IMR-90 (cell line): ENCODE measurements around the gene STK17A. TPM values are rescaled to one million over a fixed set of nuclear protein-coding genes. Genes with fewer than 3 reads are reported as not detected.

Experiments
- ATAC-seq: fragments of 200-7000 bp; cut with Tn5 transposase; 2 replicates; pipeline ENCODE4 v1.9.1; 2020; ENCODE audit warnings: low read depth, mild to moderate bottlenecking, moderate library complexity
- BruUV-seq: library from RNA; stranded (reverse); fragments of 400-500 nt; replicated peaks from 2 replicates; lab custom pipeline; 2021; lab: Mats Ljungman, UMichigan
- CTCF ChIA-PET: fragments of 300-600 bp; formaldehyde crosslinking; extraction: SDS; loops from one replicate; lab custom pipeline; 2021; ENCODE audit warnings: antibody characterized with exemption; lab: Yijun Ruan, JAX
- POLR2A ChIA-PET: fragments of 300-600 bp; sonication (Branson Sonifier 250); formaldehyde crosslinking; loops from one replicate; lab custom pipeline; 2022; ENCODE audit warnings: antibody characterized with exemption; ENCODE audit not compliant: unreplicated experiment; lab: Charles Lee
- DNase-seq: peaks from one replicate; pipeline ENCODE4 v3.0.0; 2013
- H2AFZ ChIP-seq: replicated peaks from 2 replicates; pipeline ENCODE3; 2013; ENCODE audit warnings: low read length, mild to moderate bottlenecking; ENCODE audit not compliant: poor library complexity
- H2AK5ac ChIP-seq: 2 replicates; pipeline ENCODE4 v1.6.1; 2013; ENCODE audit warnings: low read depth, low read length, inconsistent platforms
- H2AK9ac ChIP-seq: replicated peaks from 2 replicates; pipeline ENCODE3; 2013; ENCODE audit warnings: mild to moderate bottlenecking, low read depth, low read length, moderate library complexity; ENCODE audit not compliant: poor library complexity
- H2BK120ac ChIP-seq: 2 replicates; pipeline ENCODE4 v1.6.1; 2013; ENCODE audit warnings: low read depth, low read length, inconsistent platforms
- H2BK15ac ChIP-seq: 3 replicates; pipeline ENCODE4 v1.6.1; 2013; ENCODE audit warnings: low read depth, low read length, inconsistent platforms
- H2BK20ac ChIP-seq: 2 replicates; pipeline ENCODE4 v1.6.1; 2013; ENCODE audit warnings: low read depth, mild to moderate bottlenecking, inconsistent platforms, low read length, moderate library complexity
- H2BK5ac ChIP-seq: 2 replicates; pipeline ENCODE4 v1.6.1; 2013; ENCODE audit warnings: mild to moderate bottlenecking, low read depth, low read length, inconsistent platforms; ENCODE audit not compliant: poor library complexity, severe bottlenecking
- H3K14ac ChIP-seq: replicated peaks from 2 replicates; pipeline ENCODE4 v1.6.1; 2013; ENCODE audit warnings: low read depth, low read length, inconsistent platforms
- H3K18ac ChIP-seq: 2 replicates; pipeline ENCODE4 v1.6.1; 2013; ENCODE audit warnings: low read depth, low read length, control low read depth
- H3K23ac ChIP-seq: 2 replicates; pipeline ENCODE4 v1.6.1; 2013; ENCODE audit warnings: low read depth, low read length, inconsistent platforms
- H3K27ac ChIP-seq: 2 replicates; pipeline ENCODE4 v1.5.1; 2013; ENCODE audit warnings: mild to moderate bottlenecking, control low read depth, low read length; ENCODE audit not compliant: insufficient read depth
- H3K27me3 ChIP-seq: 2 replicates; pipeline ENCODE4 v1.6.1; 2013; ENCODE audit warnings: low read length; ENCODE audit not compliant: control insufficient read depth, insufficient read depth
- H3K36me3 ChIP-seq: 2 replicates; pipeline ENCODE4 v1.6.1; 2013; ENCODE audit warnings: low read length, mixed read lengths; ENCODE audit not compliant: control insufficient read depth, insufficient read depth
- H3K4ac ChIP-seq: 2 replicates; pipeline ENCODE4 v1.6.1; 2013; ENCODE audit warnings: low read depth, low read length, inconsistent platforms
- H3K4me1 ChIP-seq: 2 replicates; pipeline ENCODE4 v1.6.1; 2013; ENCODE audit warnings: low read length, mixed read lengths; ENCODE audit not compliant: control insufficient read depth, insufficient read depth
- H3K4me2 ChIP-seq: 2 replicates; pipeline ENCODE4 v1.6.1; 2013; ENCODE audit warnings: low read depth, mild to moderate bottlenecking, control low read depth, low read length, moderate library complexity
- H3K4me3 ChIP-seq: 2 replicates; pipeline ENCODE4 v1.5.1; 2013; ENCODE audit warnings: low read depth, mild to moderate bottlenecking, control low read depth, low read length, moderate library complexity; ENCODE audit not compliant: insufficient read depth
- H3K56ac ChIP-seq: 2 replicates; pipeline ENCODE4 v1.6.1; 2013; ENCODE audit warnings: low read length, inconsistent platforms; ENCODE audit not compliant: insufficient read depth; ENCODE audit errors: extremely low read depth
- H3K79me1 ChIP-seq, 2 experiments: 2 replicates each; pipeline ENCODE4 v1.6.1; 2013; ENCODE audit warnings: low read length in 2 of 2, inconsistent platforms in 1 of 2, low read depth in 1 of 2
- H3K9ac ChIP-seq: 2 replicates; pipeline ENCODE4 v1.6.1; 2013; ENCODE audit warnings: low read depth, low read length, control low read depth
- H3K9me1 ChIP-seq: 2 replicates; pipeline ENCODE4 v1.6.1; 2013; ENCODE audit warnings: low read length, inconsistent platforms; ENCODE audit not compliant: insufficient read depth
- H3K9me3 ChIP-seq: 2 replicates; pipeline ENCODE4 v1.6.1; 2013; ENCODE audit warnings: low read length; ENCODE audit not compliant: control insufficient read depth, insufficient read depth
- H4K20me1 ChIP-seq: 2 replicates; pipeline ENCODE4 v1.6.1; 2013; ENCODE audit warnings: low read length, inconsistent platforms; ENCODE audit not compliant: insufficient read depth
- H4K5ac ChIP-seq: 2 replicates; pipeline ENCODE4 v1.6.1; 2013; ENCODE audit warnings: mild to moderate bottlenecking, low read depth, low read length, control low read depth
- H4K8ac ChIP-seq, 2 experiments: 2 replicates each; pipeline ENCODE4 v1.6.1; 2013; ENCODE audit warnings: low read depth in 2 of 2, low read length in 2 of 2, control low read depth in 1 of 2, inconsistent platforms in 1 of 2
- H4K91ac ChIP-seq: 2 replicates; pipeline ENCODE4 v1.6.1; 2013; ENCODE audit warnings: low read depth, low read length, inconsistent platforms; ENCODE audit not compliant: insufficient read depth
- BHLHE40 ChIP-seq: fragments of 150-350 bp; IDR thresholded peaks from 2 replicates; pipeline ENCODE4 v1.6.1; 2016; ENCODE audit warnings: mild to moderate bottlenecking, low read depth, low read length
- CEBPB ChIP-seq: IDR thresholded peaks from 2 replicates; pipeline ENCODE4 v1.6.1; 2012; ENCODE audit warnings: low read depth, low read length, improper control_type of control experiment
- CTCF ChIP-seq: conservative IDR thresholded peaks from 2 replicates; pipeline ENCODE4 v1.5.1; 2012; ENCODE audit warnings: mild to moderate bottlenecking, low read depth, low read length, improper control_type of control experiment
- ELK1 ChIP-seq: fragments of 150-350 bp; IDR thresholded peaks from 2 replicates; pipeline ENCODE4 v1.6.1; 2016; ENCODE audit warnings: low read depth, mild to moderate bottlenecking, low read length, moderate library complexity, borderline replicate concordance
- FOS ChIP-seq: fragments of 150-350 bp; IDR thresholded peaks from 2 replicates; pipeline ENCODE4 v1.6.1; 2016; ENCODE audit warnings: low read depth, low read length
- MAFK ChIP-seq: IDR thresholded peaks from 2 replicates; pipeline ENCODE4 v1.6.1; 2012; ENCODE audit warnings: low read depth, low read length, improper control_type of control experiment
- POLR2A ChIP-seq: IDR thresholded peaks from 2 replicates; pipeline ENCODE4 v1.6.1; 2012; ENCODE audit warnings: mild to moderate bottlenecking, low read depth, low read length
- RCOR1 ChIP-seq: IDR thresholded peaks from 2 replicates; pipeline ENCODE4 v1.6.1; 2012; ENCODE audit warnings: mild to moderate bottlenecking, low read length, improper control_type of control experiment; ENCODE audit not compliant: insufficient replicate concordance
- RFX5 ChIP-seq: IDR thresholded peaks from 2 replicates; pipeline ENCODE4 v1.8.0; 2012; ENCODE audit warnings: low read depth, mild to moderate bottlenecking, low read length, moderate library complexity
- SMC3 ChIP-seq: fragments of 150-350 bp; IDR thresholded peaks from 2 replicates; pipeline ENCODE4 v1.6.1; 2016; ENCODE audit warnings: low read depth, mild to moderate bottlenecking, antibody characterized with exemption, low read length, moderate library complexity
- USF2 ChIP-seq: fragments of 150-350 bp; IDR thresholded peaks from 2 replicates; pipeline ENCODE4 v1.6.1; 2017; ENCODE audit warnings: mild to moderate bottlenecking, antibody characterized with exemption, low read length, low read depth
- WGBS, 2 experiments: methylation state at CpG; one replicate each; pipeline versions ENCODE4 v1.1.5 to v1.1.7; 2013; ENCODE audit warnings: missing lambda C conversion rate in 2 of 2; ENCODE audit not compliant: insufficient read length in 1 of 2; ENCODE audit errors: extremely low coverage in 2 of 2; 5-methylcytosine and 5-hydroxymethylcytosine counted together
- dilution Hi-C: fragments of 300-500 bp; cut with HindIII; formaldehyde crosslinking; loops from one replicate; pipeline ENCODE4 v1.14.3; 2018; ENCODE audit warnings: low sequenced_read_pairs; ENCODE audit not compliant: unreplicated experiment
- in situ Hi-C: fragments of 300-500 bp; cut with MboI; formaldehyde crosslinking; loops from 3 replicates; pipeline ENCODE4 v1.14.3; 2019; ENCODE audit warnings: low sequenced_read_pairs, inconsistent platforms, mixed read lengths
- intact Hi-C: fragments of 100-400 bp; cut with micrococcal nuclease; formaldehyde crosslinking; loops from 2 replicates; pipeline ENCODE4 v1.10.0; 2022
- polyA plus RNA-seq, 3 experiments: library from polyadenylated mRNA; depleted of rRNA; stranded (reverse); fragments of >200 nt; gene quantifications; 2 replicates each; pipeline ENCODE4 v1.2.3, GENCODE V29; 2012; ENCODE audit warnings: low replicate concordance in 1 of 3
- total RNA-seq: library from RNA; depleted of rRNA; stranded (reverse); fragments of >200 nt; gene quantifications from 2 replicates; pipeline ENCODE4 v1.2.3, GENCODE V29; 2012

The STK17A gene
- total and polyA plus RNA-seq, 2 of the 4 experiments (the other 2 are of a cell fraction) = 40.5 to 50.5 TPM

GRCh38 chr7:43575506-43575905, 7.4 kb upstream of the STK17A start:
- dilution Hi-C loops (no loop called here), intact Hi-C loops (no loop called here)

More at GRCh38 chr7:43575506-43575905, 7.4 kb upstream of the STK17A start:
- Histone ChIP-seq H3K14ac (no peak overlapping the region), H4K20me1 (no peaks in the 10 kb centered on the region), H3K4ac (no peak overlapping the region), H3K9ac (no peak overlapping the region), H3K56ac (no peak overlapping the region), H2BK20ac (no peak overlapping the region), H3K9me1 (peaks cover 5% of the 10 kb centered on the region; the same call in 1 of the 2 replicates), H2BK15ac (no peak overlapping the region), H3K9me3 (no peaks in the 10 kb centered on the region), H3K4me2 (no peak overlapping the region), H3K4me1 (peaks cover 6% of the 10 kb centered on the region), H2BK5ac (no peak overlapping the region), H3K23ac (no peak overlapping the region), H4K91ac (no peak overlapping the region), H3K79me1 (no peaks in the 10 kb centered on the region), H2AK5ac (no peak overlapping the region), H4K8ac (no peak overlapping the region), H2AFZ (no peak overlapping the region), H2BK120ac (no peak overlapping the region), H2AK9ac (no peak overlapping the region), H3K4me3 (no peak overlapping the region), H3K18ac (no peak overlapping the region), H3K27ac (no peak overlapping the region), H3K27me3 (no peaks in the 10 kb centered on the region), H4K5ac (no peak overlapping the region), H3K36me3 (no peaks in the 10 kb centered on the region)
- no TSS peak for BruUV-seq
- ChIA-PET CTCF (no interaction called here), POLR2A (no interaction called here)
- in situ Hi-C loops = no loop called here
- TF ChIP-seq ELK1 (no peak), CTCF (no peak), FOS (no peak), RFX5 (no peak), BHLHE40 (no peak), RCOR1 (no peak), USF2 (no peak), POLR2A (no peak), CEBPB (no peak), MAFK (no peak), SMC3 (no peak)
- ATAC-seq (no peak), DNase-seq (no peak)
- 100% methylated on average over 2 of the region's 6 CpGs; no CpG with 5 or more reads in 1 of the 2 experiments for WGBS, 2 experiments
